WI38 (cell line): Measurements from ENCODE around the gene TTR.

Source experiments
- H3K4me3 ChIP-seq: 2 replicates; pipeline ENCODE4 v1.5.1; 2011; ENCODE audit warnings: low read depth, mild to moderate bottlenecking, control low read depth, low read length
- TF ChIP-seq, protein P1 (sequence below): IDR thresholded peaks from 2 replicates; pipeline ENCODE4 v1.5.1; 2012; ENCODE audit warnings: low read depth, mild to moderate bottlenecking, control low read depth, low read length

The TTR gene

DNA sequence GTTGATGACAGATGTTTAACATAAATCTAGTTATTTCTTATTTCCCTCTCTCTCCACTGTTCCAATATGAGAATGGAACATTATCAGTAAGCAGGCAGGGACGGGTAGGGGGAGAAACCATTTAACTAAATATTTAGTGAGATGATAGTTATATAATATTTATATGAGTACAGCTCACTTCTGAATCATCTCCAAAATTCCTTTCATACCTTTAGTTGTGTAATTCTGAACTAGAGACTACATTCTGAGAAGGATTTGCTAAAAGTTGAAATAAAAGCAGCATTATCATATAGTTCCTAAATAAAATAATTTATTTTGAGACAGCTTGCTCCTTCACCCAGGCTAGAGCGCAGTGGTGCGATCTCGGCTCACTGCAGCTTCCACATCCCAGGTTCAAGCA is 51.3 kb downstream of the TTR start:
- no peak overlapping the region for H3K4me3 ChIP-seq
- TF ChIP-seq, protein P1, sequence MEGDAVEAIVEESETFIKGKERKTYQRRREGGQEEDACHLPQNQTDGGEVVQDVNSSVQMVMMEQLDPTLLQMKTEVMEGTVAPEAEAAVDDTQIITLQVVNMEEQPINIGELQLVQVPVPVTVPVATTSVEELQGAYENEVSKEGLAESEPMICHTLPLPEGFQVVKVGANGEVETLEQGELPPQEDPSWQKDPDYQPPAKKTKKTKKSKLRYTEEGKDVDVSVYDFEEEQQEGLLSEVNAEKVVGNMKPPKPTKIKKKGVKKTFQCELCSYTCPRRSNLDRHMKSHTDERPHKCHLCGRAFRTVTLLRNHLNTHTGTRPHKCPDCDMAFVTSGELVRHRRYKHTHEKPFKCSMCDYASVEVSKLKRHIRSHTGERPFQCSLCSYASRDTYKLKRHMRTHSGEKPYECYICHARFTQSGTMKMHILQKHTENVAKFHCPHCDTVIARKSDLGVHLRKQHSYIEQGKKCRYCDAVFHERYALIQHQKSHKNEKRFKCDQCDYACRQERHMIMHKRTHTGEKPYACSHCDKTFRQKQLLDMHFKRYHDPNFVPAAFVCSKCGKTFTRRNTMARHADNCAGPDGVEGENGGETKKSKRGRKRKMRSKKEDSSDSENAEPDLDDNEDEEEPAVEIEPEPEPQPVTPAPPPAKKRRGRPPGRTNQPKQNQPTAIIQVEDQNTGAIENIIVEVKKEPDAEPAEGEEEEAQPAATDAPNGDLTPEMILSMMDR = no peak

DNA sequence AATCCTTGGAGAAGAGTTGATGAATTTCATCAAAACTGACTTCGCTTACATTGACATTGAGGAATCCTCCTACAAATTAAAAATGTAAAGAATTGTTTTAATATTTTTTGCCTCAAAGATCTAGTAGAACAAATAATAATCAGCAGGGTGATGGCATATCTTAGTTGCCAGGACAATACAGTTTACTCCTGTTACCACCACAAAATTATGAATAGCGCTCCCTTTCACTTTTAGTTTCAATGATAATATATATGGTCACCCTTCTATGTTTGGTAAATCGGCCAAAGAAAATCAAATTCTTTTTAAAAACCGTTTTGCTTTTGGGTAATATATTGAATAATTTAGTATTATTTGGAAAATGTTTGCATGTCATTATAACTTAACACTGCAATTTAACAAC is 53.7 kb downstream of the TTR start:
- H3K4me3 ChIP-seq = no peak overlapping the region
- TF ChIP-seq, protein P1 = no peak

DNA sequence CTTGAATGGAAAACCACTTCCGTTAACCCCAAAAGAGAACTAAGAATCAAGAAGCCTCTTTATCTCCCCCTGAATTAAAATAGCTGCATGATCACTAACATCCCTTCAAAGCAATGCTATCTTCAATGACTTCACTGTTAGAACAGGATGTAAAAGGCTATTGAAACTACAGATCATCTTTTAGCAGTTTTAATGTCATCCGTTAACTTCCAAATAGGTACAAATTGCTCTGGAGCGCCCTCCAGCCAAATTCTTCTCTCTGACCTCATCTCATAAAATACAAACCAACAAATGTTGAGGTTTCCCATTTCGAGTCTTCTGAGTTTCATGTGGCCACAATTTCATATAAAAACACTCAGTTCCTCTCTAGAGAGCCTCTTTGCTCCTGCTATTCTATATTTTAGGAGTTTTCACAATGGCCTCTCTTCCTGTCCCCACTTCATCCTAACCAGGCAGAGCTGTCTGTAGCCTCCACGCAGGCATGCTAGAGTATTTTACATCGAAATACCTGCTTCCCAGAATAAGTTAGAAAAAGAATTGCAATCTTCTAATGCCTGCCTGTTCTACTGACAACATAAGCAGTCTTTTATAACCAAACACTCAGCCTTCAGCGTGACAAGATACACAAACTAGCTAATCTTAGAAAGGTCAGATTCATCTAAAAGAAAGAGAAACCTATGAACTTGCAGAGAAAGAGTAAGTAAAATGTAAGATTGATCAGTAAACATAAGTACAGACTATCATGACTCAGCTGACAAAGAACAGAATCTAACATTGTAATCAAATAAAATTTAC is 54.9 kb downstream of the TTR start:
- TF ChIP-seq, protein P1 = no peak
- no peak overlapping the region for H3K4me3 ChIP-seq

DNA sequence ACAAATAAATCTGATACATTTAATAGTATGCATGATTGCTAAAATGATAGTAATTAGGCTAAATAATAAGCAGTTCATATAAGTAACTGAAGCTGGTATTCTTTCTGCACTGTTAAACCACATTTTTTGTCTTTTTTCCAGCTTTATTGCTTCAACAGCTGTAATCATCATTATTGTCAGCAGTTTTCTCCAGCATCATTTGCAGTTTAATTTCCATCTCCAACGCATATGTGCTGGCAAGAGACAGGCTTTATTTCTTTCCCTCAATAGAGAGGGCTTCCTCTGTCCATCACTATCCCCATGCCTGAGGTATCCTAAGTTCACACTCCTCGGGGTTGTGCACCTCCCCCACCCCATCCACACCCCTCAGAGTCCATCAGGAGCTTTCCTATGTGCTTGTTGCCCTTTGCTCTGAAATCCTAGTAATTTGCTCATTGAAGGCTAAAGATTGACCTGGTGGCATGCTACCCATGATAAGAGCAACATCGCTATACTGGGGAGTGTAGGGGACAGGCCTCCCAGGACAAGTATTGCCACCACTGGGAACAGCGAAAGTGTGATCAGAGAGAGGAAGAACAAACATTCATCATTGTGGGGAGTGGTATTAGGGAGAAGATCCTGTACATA is 55.6 kb downstream of the TTR start:
- H3K4me3 ChIP-seq = no peak overlapping the region
- TF ChIP-seq, protein P1 = no peak
